Measurements from ENCODE around the gene SRMS. TPM values are rescaled to one million over a fixed set of nuclear protein-coding genes. Genes with fewer than 3 reads are reported as not detected.
A peak's percentile ranks its signal among the peaks of the same experiment; 100 is the strongest.

SRMS gene
- total and polyA plus RNA-seq, 2 of the 13 experiments (the other 11 are each of a cell fraction or from before 2014, with no cell fraction given) = not detected

GRCh38 chr20:63538204-63539091 is 9.1 kb downstream of the SRMS start (continued):
- 0 out of 2 replicates have a peak, but pooled peaks have one; percentile 13 for TF ChIP-seq MYPOP (CRISPR knock-in tag; IDR thresholded peaks at IDR 0.05)
- no peak for TF ChIP-seq FOXP1 (IDR thresholded peaks at IDR 0.05)
- peak; percentile 4; the same call in 1 of the 2 replicates for TF ChIP-seq FOXP1 (CRISPR knock-in tag; IDR thresholded peaks at IDR 0.05)
- no peak for TF ChIP-seq MZF1 (CRISPR knock-in tag; IDR thresholded peaks at IDR 0.05; ENCODE audit: borderline replicate concordance)
- 0 out of 2 replicates have a peak, but pooled peaks have one; percentile 2 for TF ChIP-seq HOXD1 (CRISPR knock-in tag; IDR thresholded peaks at IDR 0.05)
- TF ChIP-seq HNRNPK (IDR thresholded peaks at IDR 0.05; ENCODE audit: low read depth, low read length, poor library complexity, severe bottlenecking) = peak; percentile 12
- peak; percentile 5; the same call in 1 of the 2 replicates for TF ChIP-seq HNF4A (CRISPR knock-in tag; IDR thresholded peaks at IDR 0.05)
- TF ChIP-seq ZFP41 (CRISPR knock-in tag; IDR thresholded peaks at IDR 0.05; ENCODE audit: borderline replicate concordance) = 0 out of 2 replicates have a peak, but pooled peaks have one; percentile 3
- peak; percentile 44; the same call in 1 of the 2 replicates for TF ChIP-seq NR2F6 (IDR thresholded peaks at IDR 0.05)
- no peak for TF ChIP-seq NR2F6 (CRISPR knock-in tag; IDR thresholded peaks at IDR 0.05)
- peak; percentile 9; the same call in 1 of the 2 replicates for TF ChIP-seq ZNF639 (CRISPR knock-in tag; conservative IDR thresholded peaks at IDR 0.05)
- TF ChIP-seq ZNF446 (CRISPR knock-in tag; IDR thresholded peaks at IDR 0.05) = 0 out of 2 replicates have a peak, but pooled peaks have one; percentile 17
- 0 out of 2 replicates have a peak, but pooled peaks have one; percentile 9 for TF ChIP-seq CCDC6 (CRISPR knock-in tag; IDR thresholded peaks at IDR 0.05)
- TF ChIP-seq ZNF143 (CRISPR knock-in tag; IDR thresholded peaks at IDR 0.05) = 0 out of 2 replicates have a peak, but pooled peaks have one; percentile 2
- TF ChIP-seq ZSCAN29 (CRISPR knock-in tag; conservative IDR thresholded peaks at IDR 0.05) = 0 out of 2 replicates have a peak, but pooled peaks have one; percentile 8
- TF ChIP-seq GMEB2 (CRISPR knock-in tag; IDR thresholded peaks at IDR 0.05; ENCODE audit: low read depth) = no peak
- TF ChIP-seq SMARCE1 (IDR thresholded peaks at IDR 0.05; ENCODE audit: borderline replicate concordance) = no peak
- peak; percentile 5 for TF ChIP-seq HNF1B (CRISPR knock-in tag; IDR thresholded peaks at IDR 0.05)
- TF ChIP-seq KDM4B (CRISPR knock-in tag; IDR thresholded peaks at IDR 0.05) = no peak
- TF ChIP-seq ZBTB43 (CRISPR knock-in tag; conservative IDR thresholded peaks at IDR 0.05) = 0 out of 2 replicates have a peak, but pooled peaks have one; percentile 24
- TF ChIP-seq SATB2 (CRISPR knock-in tag; IDR thresholded peaks at IDR 0.05) = 0 out of 2 replicates have a peak, but pooled peaks have one; percentile 38
